HepG2 (cell line): ENCODE data around the gene TPRN. TPM values are rescaled to one million over a fixed set of nuclear protein-coding genes. Genes with fewer than 3 reads are reported as not detected.

Experiments
- ATAC-seq: fragments of 200-7000 bp; cut with Tn5 transposase; 3 replicates; pipeline ENCODE4 v1.9.1; 2020; ENCODE audit warnings: mild to moderate bottlenecking, moderate library complexity
- BruUV-seq: library from RNA; stranded (reverse); fragments of 400-500 nt; replicated peaks from 2 replicates; lab custom pipeline; 2021; lab: Mats Ljungman, UMichigan
- CTCF ChIA-PET: fragments of 300-600 bp; formaldehyde crosslinking; extraction: SDS; loops from one replicate; lab custom pipeline; 2021; ENCODE audit warnings: low total read pairs, inconsistent platforms, low intra/inter-chr PET ratio; lab: Yijun Ruan, JAX
- POLR2A ChIA-PET: fragments of 350-600 bp; sonication (Branson Sonifier 250); formaldehyde crosslinking; loops from one replicate; lab custom pipeline; 2020; ENCODE audit warnings: antibody characterized with exemption, inconsistent platforms; lab: Yijun Ruan, JAX
- DNase-seq: peaks from one replicate; pipeline ENCODE4 v3.0.0-alpha.2; 2015; ENCODE audit warnings: low spot score
- FAIRE-seq: peaks from 3 replicates; lab custom pipeline; 2011; peaks lifted over from hg19 to GRCh38; lab: Jason Lieb, UNC
- H2AFZ ChIP-seq: one replicate; pipeline ENCODE4 v1.6.1; 2011; ENCODE audit warnings: low read length, inconsistent platforms
- H3K27ac ChIP-seq: fragments of 300-600 bp; 3 replicates; pipeline ENCODE4 v1.8.0; 2011; ENCODE audit warnings: mixed run types, mild to moderate bottlenecking, mixed read lengths, low read length, inconsistent platforms; ENCODE audit not compliant: insufficient read depth; ENCODE audit errors: extremely low read length
- H3K27me3 ChIP-seq, 2 experiments: fragments of 200-600 bp in 1 of 2; 2 replicates in 1 of 2; 3 replicates in 1 of 2; pipeline versions ENCODE4 v1.6.0 to v1.8.0; 2011; ENCODE audit warnings: low read length in 2 of 2, mild to moderate bottlenecking in 2 of 2, moderate library complexity in 2 of 2, inconsistent platforms in 1 of 2; ENCODE audit not compliant: insufficient read depth in 2 of 2, control insufficient read depth in 1 of 2
- H3K36me3 ChIP-seq, 2 experiments: fragments of 200-600 bp in 1 of 2; replicated peaks in 1 of 2; 2 replicates in 1 of 2; 3 replicates in 1 of 2; pipeline versions ENCODE4 v1.5.1 to v1.8.0; 2011; ENCODE audit warnings: low read length in 2 of 2, inconsistent platforms in 1 of 2; ENCODE audit not compliant: insufficient read depth in 2 of 2, control insufficient read depth in 1 of 2
- H3K4me1 ChIP-seq: 2 replicates; pipeline ENCODE4 v1.5.1; 2012; ENCODE audit warnings: low read length, inconsistent platforms; ENCODE audit not compliant: insufficient read depth
- H3K4me2 ChIP-seq: 2 replicates; pipeline ENCODE4 v1.6.0; 2011; ENCODE audit warnings: low read depth, low read length, inconsistent platforms
- H3K4me3 ChIP-seq, 3 experiments: fragments of 200-600 bp in 1 of 3; sonication (generic), shearing (Covaris generic) in 1 of 3; replicated peaks in 1 of 3; 2 replicates each; pipeline ENCODE4 v1.5.1; 2011 to 2016; ENCODE audit warnings: low read length in 3 of 3, inconsistent platforms in 2 of 3, low read depth in 2 of 3, mild to moderate bottlenecking in 2 of 3, control low read depth in 1 of 3, mixed read lengths in 1 of 3; ENCODE audit not compliant: insufficient read depth in 1 of 3
- H3K79me2 ChIP-seq: one replicate; pipeline ENCODE4 v1.6.1; 2011; ENCODE audit warnings: low read length, inconsistent platforms; ENCODE audit not compliant: insufficient read depth
- H3K9ac ChIP-seq: 2 replicates; pipeline ENCODE4 v1.6.0; 2011; ENCODE audit warnings: mild to moderate bottlenecking, low read depth, low read length, inconsistent platforms; ENCODE audit not compliant: insufficient read depth
- H3K9me3 ChIP-seq: 2 replicates; pipeline ENCODE4 v1.5.1; 2012; ENCODE audit warnings: mild to moderate bottlenecking, low read length
- H4K20me1 ChIP-seq: 2 replicates; pipeline ENCODE4 v1.6.0; 2011; ENCODE audit warnings: inconsistent platforms, mild to moderate bottlenecking, low read length, moderate library complexity; ENCODE audit not compliant: insufficient read depth
- YEATS4 ChIP-seq: sonication (generic); formaldehyde crosslinking; IDR thresholded peaks from 2 replicates; pipeline ENCODE4 v1.4.0; 2020; ENCODE audit warnings: missing genetic modification reagents, borderline replicate concordance
- ZNF552 ChIP-seq: sonication (generic); formaldehyde crosslinking; IDR thresholded peaks from 2 replicates; pipeline ENCODE4 v1.9.0; 2022; ENCODE audit warnings: missing genetic modification reagents, mild to moderate bottlenecking, borderline replicate concordance
- WGBS: methylation state at CpG from one replicate; pipeline ENCODE4 v1.1.6; 2017; ENCODE audit warnings: low lambda C conversion rate; 5-methylcytosine and 5-hydroxymethylcytosine counted together
- in situ Hi-C: cut with HindIII; loops from 2 replicates; pipeline ENCODE4 v1.10.0; 2017; ENCODE audit warnings: low pct_unique_long_range_greater_than_20kb; ENCODE audit not compliant: extremely low pct_ligation_motif_present
- intact Hi-C: fragments of 100-400 bp; cut with micrococcal nuclease; formaldehyde crosslinking; loops from one replicate; pipeline ENCODE4 v1.10.0; 2022; ENCODE audit not compliant: unreplicated experiment
- polyA plus RNA-seq, 8 experiments: library from polyadenylated mRNA; depleted of rRNA in 3 of 8; stranded (reverse) in 7 of 8; unstranded in 1 of 8; fragments of >200 nt; fragmentation: Illumina TruSeq in 4 of 8; extraction: Trizol in 4 of 8; gene quantifications; 2 replicates each; pipeline versions ENCODE4 v1.2.1 to v1.2.3, GENCODE V29; 2011 to 2016; ENCODE audit warnings: low read depth in 4 of 8, missing spikeins in 1 of 8, mixed read lengths in 1 of 8; ENCODE audit not compliant: insufficient read depth in 1 of 8
- total RNA-seq, 5 experiments: library from RNA; depleted of rRNA; stranded (reverse); fragments of >200 nt; fragmentation: Illumina TruSeq; extraction: Trizol; gene quantifications; 2 replicates each; pipeline ENCODE4 v1.2.3, GENCODE V29; 2016; ENCODE audit warnings: low read depth in 1 of 5
- TF ChIP-seq, protein P1 (sequence below): sonication (generic); formaldehyde crosslinking; IDR thresholded peaks from 2 replicates; pipeline ENCODE4 v1.4.0; 2020; ENCODE audit warnings: missing genetic modification reagents

TPRN gene
- total and polyA plus RNA-seq, 2 of the 13 experiments (the other 11 are each of a cell fraction or from before 2014, with no cell fraction given), result 10.1 to 19.2 TPM

GRCh38 chr9:137164370-137165249, 35.9 kb downstream of the TPRN start (continued):
- TF ChIP-seq, protein P1, sequence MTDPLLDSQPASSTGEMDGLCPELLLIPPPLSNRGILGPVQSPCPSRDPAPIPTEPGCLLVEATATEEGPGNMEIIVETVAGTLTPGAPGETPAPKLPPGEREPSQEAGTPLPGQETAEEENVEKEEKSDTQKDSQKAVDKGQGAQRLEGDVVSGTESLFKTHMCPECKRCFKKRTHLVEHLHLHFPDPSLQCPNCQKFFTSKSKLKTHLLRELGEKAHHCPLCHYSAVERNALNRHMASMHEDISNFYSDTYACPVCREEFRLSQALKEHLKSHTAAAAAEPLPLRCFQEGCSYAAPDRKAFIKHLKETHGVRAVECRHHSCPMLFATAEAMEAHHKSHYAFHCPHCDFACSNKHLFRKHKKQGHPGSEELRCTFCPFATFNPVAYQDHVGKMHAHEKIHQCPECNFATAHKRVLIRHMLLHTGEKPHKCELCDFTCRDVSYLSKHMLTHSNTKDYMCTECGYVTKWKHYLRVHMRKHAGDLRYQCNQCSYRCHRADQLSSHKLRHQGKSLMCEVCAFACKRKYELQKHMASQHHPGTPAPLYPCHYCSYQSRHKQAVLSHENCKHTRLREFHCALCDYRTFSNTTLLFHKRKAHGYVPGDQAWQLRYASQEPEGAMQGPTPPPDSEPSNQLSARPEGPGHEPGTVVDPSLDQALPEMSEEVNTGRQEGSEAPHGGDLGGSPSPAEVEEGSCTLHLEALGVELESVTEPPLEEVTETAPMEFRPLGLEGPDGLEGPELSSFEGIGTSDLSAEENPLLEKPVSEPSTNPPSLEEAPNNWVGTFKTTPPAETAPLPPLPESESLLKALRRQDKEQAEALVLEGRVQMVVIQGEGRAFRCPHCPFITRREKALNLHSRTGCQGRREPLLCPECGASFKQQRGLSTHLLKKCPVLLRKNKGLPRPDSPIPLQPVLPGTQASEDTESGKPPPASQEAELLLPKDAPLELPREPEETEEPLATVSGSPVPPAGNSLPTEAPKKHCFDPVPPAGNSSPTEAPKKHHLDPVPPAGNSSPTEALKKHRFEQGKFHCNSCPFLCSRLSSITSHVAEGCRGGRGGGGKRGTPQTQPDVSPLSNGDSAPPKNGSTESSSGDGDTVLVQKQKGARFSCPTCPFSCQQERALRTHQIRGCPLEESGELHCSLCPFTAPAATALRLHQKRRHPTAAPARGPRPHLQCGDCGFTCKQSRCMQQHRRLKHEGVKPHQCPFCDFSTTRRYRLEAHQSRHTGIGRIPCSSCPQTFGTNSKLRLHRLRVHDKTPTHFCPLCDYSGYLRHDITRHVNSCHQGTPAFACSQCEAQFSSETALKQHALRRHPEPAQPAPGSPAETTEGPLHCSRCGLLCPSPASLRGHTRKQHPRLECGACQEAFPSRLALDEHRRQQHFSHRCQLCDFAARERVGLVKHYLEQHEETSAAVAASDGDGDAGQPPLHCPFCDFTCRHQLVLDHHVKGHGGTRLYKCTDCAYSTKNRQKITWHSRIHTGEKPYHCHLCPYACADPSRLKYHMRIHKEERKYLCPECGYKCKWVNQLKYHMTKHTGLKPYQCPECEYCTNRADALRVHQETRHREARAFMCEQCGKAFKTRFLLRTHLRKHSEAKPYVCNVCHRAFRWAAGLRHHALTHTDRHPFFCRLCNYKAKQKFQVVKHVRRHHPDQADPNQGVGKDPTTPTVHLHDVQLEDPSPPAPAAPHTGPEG (CRISPR knock-in tag), result no peak
- no peak for TF ChIP-seq YEATS4

DNA sequence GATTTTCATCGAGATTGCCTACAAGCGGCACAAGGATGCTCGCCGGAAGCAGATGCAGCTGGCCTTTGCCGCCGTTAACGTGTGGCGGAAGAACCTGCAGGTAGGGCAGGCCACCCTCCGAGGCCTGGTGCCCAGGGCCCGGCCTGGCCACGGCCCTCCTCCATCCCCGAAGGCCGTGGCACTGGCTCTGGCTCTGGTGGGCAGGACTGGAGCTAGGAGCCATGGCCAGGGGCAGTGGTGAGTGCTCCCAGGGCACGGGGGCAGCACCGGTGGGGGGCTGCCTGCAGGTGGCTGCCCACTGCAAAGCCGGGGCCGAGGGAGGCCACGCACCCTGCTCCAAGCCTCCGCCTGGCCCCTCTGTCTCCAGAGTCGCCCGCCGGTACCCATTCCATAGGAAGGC, 36.7 kb downstream of the TPRN start:
- H3K4me1 ChIP-seq, result no peaks in the 10 kb centered on the region; the same call in 1 of the 2 replicates

More for the DNA sequence above, 36.7 kb downstream of the TPRN start:
- Histone ChIP-seq H3K9me3 (no peaks in the 10 kb centered on the region), H3K9ac (no peak overlapping the region), H3K27me3 (peaks cover 23 to 85% of the 10 kb centered on the region in 2 experiments; a peak in 4 of 5 replicates), H3K4me3 (no peak overlapping the region), H3K4me2 (no peak overlapping the region), H4K20me1 (no peaks in the 10 kb centered on the region), H3K27ac (no peak overlapping the region), H2AFZ (no peak overlapping the region), H3K36me3 (no peaks in the 10 kb centered on the region), H3K79me2 (no peaks in the 10 kb centered on the region)
- BruUV-seq, result no TSS peak
- in situ Hi-C loops (no loop called here), intact Hi-C loops (no loop called here)
- FAIRE-seq (no peak), ATAC-seq (no peak), DNase-seq (no peak)
- POLR2A ChIA-PET, result no interaction called here
- WGBS, result 91% methylated on average over 6 of the region's 22 CpGs
- CTCF ChIA-PET, result no interaction called here
- no peak for TF ChIP-seq ZNF552 (CRISPR knock-in tag)
